ENCODE measurements around the gene ZBED5. TPM values are rescaled to one million over a fixed set of nuclear protein-coding genes. Genes with fewer than 3 reads are reported as not detected.

Gene ZBED5
- total RNA-seq, 1 donor from 2014 or later, result 33.5 TPM

DNA sequence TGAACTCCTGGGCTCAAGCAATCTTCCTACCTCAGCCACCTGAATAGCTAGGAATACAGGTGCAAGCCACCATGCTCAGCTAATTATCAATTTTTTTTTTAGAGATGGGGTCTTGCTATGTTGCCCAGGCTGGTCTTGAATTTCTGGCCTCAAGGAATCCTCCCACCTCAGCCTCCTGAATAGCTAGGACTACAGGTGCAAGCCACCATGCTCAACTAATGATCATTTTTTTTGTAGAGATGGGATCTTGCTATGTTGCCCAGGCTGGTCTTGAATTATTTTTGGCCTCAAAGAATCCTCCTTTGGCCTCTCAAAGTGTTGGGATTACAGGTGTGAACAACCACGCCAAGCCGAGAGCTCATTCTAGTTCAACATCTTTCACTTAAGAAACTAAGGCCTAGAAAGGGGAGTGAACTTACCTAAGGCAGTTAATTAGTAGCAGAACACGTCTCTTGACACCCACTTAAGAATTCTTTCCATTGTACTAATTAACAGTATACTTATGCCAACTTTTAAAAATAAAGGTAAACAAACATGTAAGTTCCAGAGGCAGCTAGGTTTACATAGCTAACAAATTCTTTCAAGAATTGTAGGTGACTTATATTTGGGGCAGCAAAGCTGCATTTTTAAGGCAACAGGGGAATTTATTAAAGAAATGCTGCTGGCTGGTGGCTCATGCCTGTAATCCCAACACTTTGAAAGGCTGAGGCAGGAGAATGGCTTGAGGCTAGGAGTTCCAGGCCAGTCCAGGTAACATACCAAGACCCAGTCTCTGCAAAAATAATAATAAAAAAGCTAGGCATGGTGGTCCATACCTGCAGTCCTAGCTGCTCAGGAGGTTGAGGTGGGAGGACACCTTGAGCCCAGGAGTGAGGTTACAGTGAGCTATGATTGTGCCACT lies 9.6 kb downstream of the ZBED5 start:
- no peak for DNase-seq (ENCODE audit: low spot score)
- no peak overlapping the region for H3K4me3 Mint-ChIP-seq (ENCODE audit: unreplicated experiment)
- H3K4me1 Mint-ChIP-seq (ENCODE audit: low read depth), result peaks cover 34% of the 10 kb centered on the region
- no peak overlapping the region for H3K27ac Mint-ChIP-seq (ENCODE audit: unreplicated experiment)
- TF ChIP-seq, protein P1, sequence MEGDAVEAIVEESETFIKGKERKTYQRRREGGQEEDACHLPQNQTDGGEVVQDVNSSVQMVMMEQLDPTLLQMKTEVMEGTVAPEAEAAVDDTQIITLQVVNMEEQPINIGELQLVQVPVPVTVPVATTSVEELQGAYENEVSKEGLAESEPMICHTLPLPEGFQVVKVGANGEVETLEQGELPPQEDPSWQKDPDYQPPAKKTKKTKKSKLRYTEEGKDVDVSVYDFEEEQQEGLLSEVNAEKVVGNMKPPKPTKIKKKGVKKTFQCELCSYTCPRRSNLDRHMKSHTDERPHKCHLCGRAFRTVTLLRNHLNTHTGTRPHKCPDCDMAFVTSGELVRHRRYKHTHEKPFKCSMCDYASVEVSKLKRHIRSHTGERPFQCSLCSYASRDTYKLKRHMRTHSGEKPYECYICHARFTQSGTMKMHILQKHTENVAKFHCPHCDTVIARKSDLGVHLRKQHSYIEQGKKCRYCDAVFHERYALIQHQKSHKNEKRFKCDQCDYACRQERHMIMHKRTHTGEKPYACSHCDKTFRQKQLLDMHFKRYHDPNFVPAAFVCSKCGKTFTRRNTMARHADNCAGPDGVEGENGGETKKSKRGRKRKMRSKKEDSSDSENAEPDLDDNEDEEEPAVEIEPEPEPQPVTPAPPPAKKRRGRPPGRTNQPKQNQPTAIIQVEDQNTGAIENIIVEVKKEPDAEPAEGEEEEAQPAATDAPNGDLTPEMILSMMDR (IDR thresholded peaks at IDR 0.05), result no peak
- H3K9me3 Mint-ChIP-seq (ENCODE audit: low read depth), result no peaks in the 10 kb centered on the region
- H3K36me3 Mint-ChIP-seq (ENCODE audit: low read depth), result peaks cover 9% of the 10 kb centered on the region
- no peaks in the 10 kb centered on the region for H3K27me3 Mint-ChIP-seq (ENCODE audit: low read depth)

DNA sequence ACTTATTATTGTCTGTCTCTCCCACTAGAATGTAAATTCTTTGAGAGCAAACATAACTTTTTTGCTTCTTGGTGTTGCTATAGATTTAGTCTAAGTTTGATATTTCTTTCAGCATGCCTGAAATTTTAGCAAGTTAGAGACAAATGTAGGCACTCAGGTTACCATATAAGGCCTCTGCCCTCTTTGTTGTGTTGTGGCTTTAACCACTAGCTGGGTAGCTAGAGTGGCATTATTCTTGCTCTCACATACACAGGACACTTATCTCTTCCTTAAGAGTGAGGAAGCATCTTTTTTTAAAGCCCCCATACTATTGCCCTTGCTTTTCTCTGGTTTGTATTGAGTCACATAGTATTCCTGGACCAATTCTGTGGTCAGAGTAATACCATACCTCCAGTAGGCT lies 11.2 kb downstream of the ZBED5 start:
- Mint-ChIP-seq H3K27ac (ENCODE audit: unreplicated experiment) (peak overlapping the region; percentile 14), H3K4me1 (ENCODE audit: low read depth) (peaks cover 34% of the 10 kb centered on the region), H3K27me3 (ENCODE audit: low read depth) (no peaks in the 10 kb centered on the region), H3K4me3 (ENCODE audit: unreplicated experiment) (no peak overlapping the region), H3K9me3 (ENCODE audit: low read depth) (no peaks in the 10 kb centered on the region), H3K36me3 (ENCODE audit: low read depth) (no peaks in the 10 kb centered on the region)
- TF ChIP-seq, protein P1 (IDR thresholded peaks at IDR 0.05), result no peak
- no peak for DNase-seq (ENCODE audit: low spot score)

DNA sequence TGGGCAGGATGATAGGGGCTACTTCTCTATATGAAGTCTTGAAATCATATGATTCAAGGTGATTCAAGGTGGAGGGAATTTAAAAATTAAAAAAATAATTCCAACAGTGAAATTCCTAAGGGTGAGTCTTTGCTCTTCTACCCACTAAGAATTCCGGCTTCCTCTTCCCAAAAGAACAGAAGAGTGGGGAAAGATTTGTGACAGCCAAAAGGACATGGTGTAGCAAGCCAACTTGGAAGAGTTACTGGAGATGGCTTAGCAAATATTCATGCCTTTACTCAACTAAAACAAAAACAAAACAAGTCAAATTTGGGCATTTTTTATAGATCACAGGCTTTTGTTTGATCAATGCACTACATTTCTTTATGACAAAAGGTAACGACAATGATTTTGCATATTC lies 12.3 kb downstream of the ZBED5 start:
- no peaks in the 10 kb centered on the region for H3K9me3 Mint-ChIP-seq (ENCODE audit: low read depth)
- DNase-seq (ENCODE audit: low spot score), result no peak
- no peaks in the 10 kb centered on the region for H3K36me3 Mint-ChIP-seq (ENCODE audit: low read depth)
- TF ChIP-seq, protein P1 (IDR thresholded peaks at IDR 0.05), result no peak
- no peak overlapping the region for H3K4me3 Mint-ChIP-seq (ENCODE audit: unreplicated experiment)
- peak overlapping the region; percentile 17 for H3K27ac Mint-ChIP-seq (ENCODE audit: unreplicated experiment)
- no peaks in the 10 kb centered on the region for H3K27me3 Mint-ChIP-seq (ENCODE audit: low read depth)
- peaks cover 34% of the 10 kb centered on the region for H3K4me1 Mint-ChIP-seq (ENCODE audit: low read depth)

DNA sequence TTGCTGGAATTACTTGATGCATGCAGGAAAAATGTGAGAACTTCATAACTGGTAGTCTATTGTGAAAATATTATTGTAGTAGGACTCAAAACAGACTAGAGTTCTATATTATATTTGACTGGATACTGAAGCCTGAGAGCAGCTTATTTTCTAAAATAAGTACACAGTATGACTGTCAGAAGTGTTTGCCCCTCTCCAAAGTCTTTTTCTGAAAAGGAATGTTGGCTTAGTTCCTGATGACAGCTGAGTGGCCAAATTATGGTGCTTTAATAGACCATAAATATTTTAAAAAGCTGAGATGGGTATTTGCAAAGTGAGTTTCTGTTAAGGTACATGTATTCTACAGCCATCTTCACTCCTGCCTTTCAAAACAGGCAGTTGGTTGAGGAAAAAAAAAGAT lies 13.1 kb downstream of the ZBED5 start:
- Mint-ChIP-seq H3K27ac (ENCODE audit: unreplicated experiment) (peak overlapping the region; percentile 69), H3K27me3 (ENCODE audit: low read depth) (no peaks in the 10 kb centered on the region), H3K4me1 (ENCODE audit: low read depth) (peaks cover 34% of the 10 kb centered on the region), H3K4me3 (ENCODE audit: unreplicated experiment) (no peak overlapping the region), H3K36me3 (ENCODE audit: low read depth) (no peaks in the 10 kb centered on the region), H3K9me3 (ENCODE audit: low read depth) (no peaks in the 10 kb centered on the region)
- TF ChIP-seq, protein P1 (IDR thresholded peaks at IDR 0.05), result no peak
- no peak for DNase-seq (ENCODE audit: low spot score)

DNA sequence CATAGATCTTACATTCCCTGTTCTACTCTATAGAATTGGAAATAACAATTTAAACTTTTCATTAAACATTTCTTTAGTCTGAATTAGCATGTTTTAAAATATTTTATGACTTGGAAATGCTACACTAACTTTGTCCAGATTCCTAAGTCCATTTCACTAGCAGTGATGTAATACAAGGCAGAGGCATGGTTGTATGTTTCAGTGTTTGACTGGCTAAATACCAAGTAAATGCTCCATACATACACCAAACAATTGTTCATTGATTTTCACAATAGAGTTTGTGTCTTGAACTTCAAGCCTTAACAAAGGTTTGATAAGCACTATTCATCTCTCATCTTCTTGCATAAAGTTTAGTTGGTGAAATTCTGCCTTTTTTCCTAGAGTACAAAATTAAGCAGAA lies 13.5 kb downstream of the ZBED5 start:
- Mint-ChIP-seq H3K9me3 (ENCODE audit: low read depth) (no peaks in the 10 kb centered on the region), H3K27me3 (ENCODE audit: low read depth) (no peaks in the 10 kb centered on the region), H3K4me1 (ENCODE audit: low read depth) (peaks cover 34% of the 10 kb centered on the region), H3K27ac (ENCODE audit: unreplicated experiment) (peak overlapping the region; percentile 69), H3K4me3 (ENCODE audit: unreplicated experiment) (no peak overlapping the region), H3K36me3 (ENCODE audit: low read depth) (no peaks in the 10 kb centered on the region)
- DNase-seq (ENCODE audit: low spot score), result no peak
- TF ChIP-seq, protein P1 (IDR thresholded peaks at IDR 0.05), result no peak
